ENCODE results near the gene PNLIPRP2. TPM values are rescaled to one million over a fixed set of nuclear protein-coding genes. Genes with fewer than 3 reads are reported as not detected.

Gene PNLIPRP2
- total and polyA plus RNA-seq, 8 donors, result not detected

DNA sequence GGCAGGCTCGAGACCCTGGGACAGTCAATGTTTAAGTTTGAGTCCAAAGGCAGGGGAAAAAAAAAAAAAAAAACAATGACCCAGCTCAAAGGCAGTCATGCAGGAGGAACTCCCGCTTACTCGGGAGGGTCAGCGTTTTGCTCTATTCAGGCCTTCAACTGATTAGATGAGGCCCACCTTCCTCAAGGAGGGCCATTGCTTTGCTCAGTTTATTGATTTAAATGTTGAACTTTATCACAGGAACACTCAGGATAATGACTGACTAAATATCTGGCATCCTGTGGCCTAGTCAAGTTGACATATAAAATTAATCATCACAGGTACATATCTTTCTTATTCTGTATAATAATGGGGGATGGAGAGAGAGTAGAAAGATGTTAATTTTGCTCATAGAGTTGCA is 69.0 kb downstream of the PNLIPRP2 start:
- intact Hi-C loops (cut with DNase I), result loop anchor here (10.0 kb wide), 2 partner anchors 95 to 485 kb away; no protein-coding TSS in a partner anchor
- no peak for TF ChIP-seq CTCF (IDR thresholded peaks at IDR 0.05)
- Histone ChIP-seq H3K36me3 (no peaks in the 10 kb centered on the region), H3K9me3 (no peaks in the 10 kb centered on the region), H3K4me1 (peaks cover 0 to 8% of the 10 kb centered on the region in 2 donors), H3K4me3 (no peak overlapping the region), H3K27me3 (peaks cover 0 to 5% of the 10 kb centered on the region in 2 donors), H3K27ac (no peak overlapping the region)
- ATAC-seq, result no peak
- no peak for DNase-seq

- ATAC-seq (no peak), DNase-seq (peak in 1 of 4 donors; percentile 43)
- no peak for TF ChIP-seq CTCF (IDR thresholded peaks at IDR 0.05)
- intact Hi-C loops (cut with DNase I), result no loop called here
- Histone ChIP-seq H3K27ac (no peak overlapping the region), H3K27me3 (peaks cover 0 to 5% of the 10 kb centered on the region in 2 donors), H3K4me1 (peaks cover 0 to 8% of the 10 kb centered on the region in 2 donors), H3K4me3 (no peak overlapping the region), H3K36me3 (no peaks in the 10 kb centered on the region), H3K9me3 (no peaks in the 10 kb centered on the region)
Measured at GRCh38 chr10:116690356-116691322, 69.9 kb downstream of the PNLIPRP2 start.

DNA sequence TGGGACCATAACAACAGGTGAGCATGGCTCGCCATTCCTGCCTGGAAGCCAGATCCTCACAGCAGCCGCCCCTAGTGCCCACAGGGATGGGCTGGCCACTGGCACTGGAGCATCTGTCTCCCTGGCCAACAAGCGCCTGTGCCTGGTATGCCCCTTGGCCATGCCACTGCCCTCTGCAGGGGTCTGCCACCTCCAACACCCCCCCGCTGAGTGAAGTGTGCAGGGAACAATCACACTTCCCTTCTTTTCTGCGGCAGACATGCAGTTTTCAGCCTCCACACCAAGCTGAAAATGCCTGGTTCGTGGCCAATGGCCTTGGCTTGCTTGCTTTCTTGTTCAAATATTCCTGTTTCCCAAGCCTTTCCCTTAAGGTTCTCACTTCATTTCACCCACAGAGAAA is 70.9 kb downstream of the PNLIPRP2 start:
- H3K4me3 ChIP-seq, result no peak overlapping the region
- H3K27ac ChIP-seq, result peak overlapping the region in 1 of 2 donors; percentile 42
- no peak for TF ChIP-seq CTCF (IDR thresholded peaks at IDR 0.05)
- ATAC-seq (no peak), DNase-seq (peak in 2 of 4 donors; percentile 54 to 60)
- H3K4me1 ChIP-seq, result peaks cover 0 to 8% of the 10 kb centered on the region in 2 donors
- no peaks in the 10 kb centered on the region for H3K36me3 ChIP-seq
- intact Hi-C loops (cut with DNase I), result no loop called here
- no peaks in the 10 kb centered on the region for H3K9me3 ChIP-seq
- H3K27me3 ChIP-seq, result peaks cover 0 to 5% of the 10 kb centered on the region in 2 donors

GRCh38 chr10:116692225-116692624 is 71.5 kb downstream of the PNLIPRP2 start:
- H3K27ac ChIP-seq, result peak overlapping the region in 1 of 2 donors; percentile 42
- no peak for ATAC-seq
- intact Hi-C loops (cut with DNase I), result no loop called here

More at GRCh38 chr10:116692225-116692624, 71.5 kb downstream of the PNLIPRP2 start:
- H3K27me3 ChIP-seq, result peaks cover 0 to 5% of the 10 kb centered on the region in 2 donors
- no peaks in the 10 kb centered on the region for H3K36me3 ChIP-seq
- no peak for TF ChIP-seq CTCF (IDR thresholded peaks at IDR 0.05)
- H3K4me3 ChIP-seq, result no peak overlapping the region
- H3K4me1 ChIP-seq, result peaks cover 0 to 8% of the 10 kb centered on the region in 2 donors
- no peak for DNase-seq
- no peaks in the 10 kb centered on the region for H3K9me3 ChIP-seq

Data from left lung (tissue), 10 donors.